Colon (tissue), 2 donors: ENCODE measurements around the gene ZNF507.
"Not testable (repeated sequence)": the region's sequence is repeated elsewhere in the genome, so short reads cannot be mapped to it uniquely, and the experiment has no call there.

Experiments
- FAIRE-seq: peaks from 2 replicates; lab custom pipeline; 2012; peaks lifted over from hg19 to GRCh38; lab: Jason Lieb, UNC
- donor health status: control.
- donor health status: control.

The ZNF507 gene

GRCh38 chr19:32415246-32415645 is 69.8 kb downstream of the ZNF507 start:
- no peak for FAIRE-seq

- FAIRE-seq = no peak
Measured at GRCh38 chr19:32415669-32416068, 70.3 kb downstream of the ZNF507 start.

GRCh38 chr19:32416749-32417456 is 71.5 kb downstream of the ZNF507 start:
- FAIRE-seq = no peak

- FAIRE-seq = no peak
Measured at GRCh38 chr19:32418155-32418554, 72.7 kb downstream of the ZNF507 start.

- FAIRE-seq = no peak
Measured at GRCh38 chr19:32421589-32422361, 76.4 kb downstream of the ZNF507 start.

GRCh38 chr19:32422435-32422834 is 77.0 kb downstream of the ZNF507 start:
- FAIRE-seq = no peak

GRCh38 chr19:32423944-32424343 is 78.5 kb downstream of the ZNF507 start:
- FAIRE-seq = not testable (repeated sequence)

GRCh38 chr19:32427536-32427935 is 82.1 kb downstream of the ZNF507 start:
- FAIRE-seq = no peak

GRCh38 chr19:32436692-32437091 is 91.3 kb downstream of the ZNF507 start:
- no peak for FAIRE-seq

GRCh38 chr19:32437096-32437495 is 91.7 kb downstream of the ZNF507 start:
- no peak for FAIRE-seq
